T follicular helper cell (primary cell): ENCODE data around the gene SCRN1.
A peak's percentile ranks its signal among the peaks of the same experiment; 100 is the strongest.
"Not testable (repeated sequence)": the region's sequence is repeated elsewhere in the genome, so short reads cannot be mapped to it uniquely, and the experiment has no call there.

Experiments used
- DNase-seq: peaks from one replicate; pipeline ENCODE4 v3.0.0-alpha.2; 2020; ENCODE audit warnings: low read depth

The SCRN1 gene

DNA sequence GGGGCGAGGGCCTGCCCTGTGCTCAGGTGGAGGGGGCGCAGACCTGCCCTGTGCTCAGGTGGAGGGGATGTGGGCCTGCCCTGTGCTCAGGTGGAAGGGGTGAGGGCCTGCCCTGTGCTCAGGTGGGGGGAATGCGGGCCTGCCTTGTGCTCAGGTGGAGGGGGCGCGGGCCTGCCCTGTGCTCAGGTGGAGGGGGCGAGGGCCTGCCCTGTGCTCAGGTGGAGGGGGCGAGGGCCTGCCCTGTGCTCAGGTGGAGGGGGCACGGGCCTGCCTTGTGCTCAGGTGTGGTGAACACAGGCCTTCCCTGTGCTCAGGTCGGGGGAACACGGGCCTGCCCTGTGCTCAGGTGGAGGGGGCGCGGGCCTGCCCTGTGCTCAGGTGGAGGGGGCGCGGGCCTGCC lies 98.8 kb downstream of the SCRN1 start:
- not testable (repeated sequence) for DNase-seq

DNA sequence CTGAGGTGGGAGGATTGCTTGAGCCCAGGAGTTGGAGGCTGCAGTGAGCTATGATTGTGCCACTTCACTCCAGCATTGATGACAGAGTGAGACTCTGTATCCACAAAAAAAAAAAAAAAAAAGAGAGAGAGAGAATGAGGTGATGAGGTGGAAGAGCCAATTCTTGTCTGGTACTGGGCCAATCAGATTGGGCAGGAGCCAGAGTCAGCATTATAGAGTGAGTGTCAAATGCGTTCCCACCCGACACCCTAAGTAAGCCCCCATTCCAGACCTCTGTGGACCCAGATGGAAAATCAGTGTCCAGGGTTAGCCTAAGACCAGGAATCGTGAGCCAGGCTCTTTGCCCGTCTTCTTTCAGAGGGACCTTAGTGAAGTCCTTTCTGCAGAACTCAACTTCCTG lies 99.3 kb downstream of the SCRN1 start:
- DNase-seq: no peak

DNA sequence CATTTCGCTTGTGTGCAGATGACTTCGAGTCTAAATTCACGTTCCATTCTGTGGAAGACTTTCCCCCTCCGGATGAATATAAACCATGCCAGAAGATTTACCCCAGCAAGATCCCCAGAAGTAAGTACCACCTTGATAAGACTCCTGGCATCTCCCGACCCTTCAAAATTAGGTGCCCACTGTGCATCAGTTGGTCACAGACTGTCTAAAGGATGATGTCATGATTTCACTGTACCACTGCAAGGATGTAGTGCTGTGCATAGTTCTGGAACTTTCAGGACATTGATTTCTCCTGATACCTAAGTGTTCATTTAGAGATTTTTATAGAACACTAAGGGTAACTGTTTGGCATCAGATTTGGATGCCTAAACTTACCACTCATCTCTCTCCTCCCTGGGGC lies 100.3 kb downstream of the SCRN1 start:
- no peak for DNase-seq

DNA sequence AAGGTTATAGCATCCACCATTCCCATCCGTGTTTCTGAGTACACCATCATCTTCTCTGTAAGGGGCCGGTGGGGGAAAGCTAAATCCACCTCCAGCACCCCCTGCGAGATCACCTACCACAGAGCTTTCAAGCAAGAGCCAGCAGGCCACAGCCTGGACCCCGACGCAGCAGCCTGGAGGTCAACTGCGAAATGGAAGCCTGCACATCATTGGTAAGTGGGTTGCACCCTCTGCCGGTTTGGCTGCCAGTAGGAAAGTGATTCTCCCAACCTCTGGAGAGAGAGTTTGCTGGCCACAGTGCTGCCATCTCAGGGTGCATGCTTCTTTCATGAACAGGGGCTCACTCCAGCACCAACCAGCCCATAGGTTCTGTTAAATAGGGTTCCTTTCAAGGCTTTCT lies 101.6 kb downstream of the SCRN1 start:
- no peak for DNase-seq

DNA sequence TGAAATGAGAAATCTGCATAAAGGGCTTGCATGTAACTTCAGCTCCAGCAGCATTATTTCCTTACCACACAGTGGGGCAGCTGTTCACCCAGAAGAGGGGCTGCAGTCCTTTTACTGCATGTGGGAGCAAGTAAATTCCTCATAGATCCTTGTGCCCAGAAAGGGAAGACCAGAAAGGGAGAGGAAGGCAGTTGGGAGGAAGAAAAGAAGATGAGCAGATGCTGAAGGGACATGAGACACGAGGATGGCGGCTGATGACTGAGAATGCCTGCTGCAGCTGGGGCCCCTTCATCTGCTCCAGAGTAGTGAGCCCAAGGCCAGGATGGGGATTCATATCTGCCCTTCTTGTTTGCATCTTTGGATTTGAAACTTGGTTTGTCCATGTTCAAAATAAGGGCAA lies 102.8 kb downstream of the SCRN1 start:
- no peak for DNase-seq

DNA sequence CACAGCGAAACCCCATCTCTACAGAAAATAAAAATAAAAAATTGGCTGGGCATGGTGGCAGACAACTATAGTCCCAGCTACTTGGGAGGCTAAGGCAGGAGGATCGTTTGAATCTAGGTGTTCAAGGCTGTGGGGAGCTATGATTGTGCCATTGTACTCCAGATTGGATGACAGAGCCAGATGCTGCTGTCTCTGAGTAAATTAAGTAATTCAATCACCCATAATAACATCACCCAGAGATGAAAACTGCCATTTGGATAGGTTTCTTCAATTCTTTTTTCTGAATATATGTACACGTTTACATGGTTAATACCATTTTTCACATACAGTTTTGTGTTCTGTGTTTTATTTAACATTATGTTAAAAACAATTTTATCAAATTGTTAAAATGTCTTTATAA lies 104.0 kb downstream of the SCRN1 start:
- DNase-seq: no peak

DNA sequence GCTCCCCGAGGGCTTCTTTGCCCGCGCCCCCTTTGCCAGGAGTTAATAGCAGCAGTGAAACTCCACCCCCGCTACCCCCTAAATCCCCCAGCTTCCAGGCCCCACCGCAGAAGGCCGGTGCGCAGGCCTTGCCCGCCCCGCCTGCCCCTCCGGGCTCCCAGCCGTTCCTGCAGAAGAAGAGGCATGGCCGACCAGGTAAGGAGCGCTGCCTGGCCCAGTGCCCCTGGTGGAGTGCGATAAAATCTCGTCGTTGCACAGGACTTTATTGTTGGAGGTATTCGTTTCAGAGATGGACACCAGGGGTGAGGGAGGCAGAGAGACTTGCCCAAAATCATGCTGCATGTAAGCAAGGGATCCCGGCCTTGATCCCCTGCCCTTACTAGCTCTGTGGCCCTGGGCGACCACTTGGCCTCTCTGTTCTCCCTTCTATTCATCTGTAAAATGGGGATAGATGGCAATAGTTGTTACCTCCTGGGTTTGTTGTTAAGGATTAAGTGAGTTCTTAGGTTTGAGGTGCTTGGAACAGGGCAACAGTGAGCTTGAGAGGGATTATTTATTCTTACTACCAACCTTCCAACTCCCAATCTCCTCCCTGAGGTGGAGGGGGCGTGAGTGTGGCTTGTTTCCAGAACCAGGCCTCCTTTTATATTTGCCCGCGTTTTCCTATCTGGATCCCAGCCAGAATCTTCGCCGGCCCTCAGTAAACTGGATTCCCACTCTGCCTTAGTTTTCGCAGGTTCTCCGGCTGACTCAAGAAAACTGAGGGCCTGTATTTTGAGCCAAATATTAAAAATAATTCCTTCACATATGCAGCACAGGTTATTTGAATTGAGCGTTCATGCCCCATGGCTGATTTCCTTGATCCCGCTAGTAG lies 105.0 kb downstream of the SCRN1 start:
- no peak for DNase-seq

DNA sequence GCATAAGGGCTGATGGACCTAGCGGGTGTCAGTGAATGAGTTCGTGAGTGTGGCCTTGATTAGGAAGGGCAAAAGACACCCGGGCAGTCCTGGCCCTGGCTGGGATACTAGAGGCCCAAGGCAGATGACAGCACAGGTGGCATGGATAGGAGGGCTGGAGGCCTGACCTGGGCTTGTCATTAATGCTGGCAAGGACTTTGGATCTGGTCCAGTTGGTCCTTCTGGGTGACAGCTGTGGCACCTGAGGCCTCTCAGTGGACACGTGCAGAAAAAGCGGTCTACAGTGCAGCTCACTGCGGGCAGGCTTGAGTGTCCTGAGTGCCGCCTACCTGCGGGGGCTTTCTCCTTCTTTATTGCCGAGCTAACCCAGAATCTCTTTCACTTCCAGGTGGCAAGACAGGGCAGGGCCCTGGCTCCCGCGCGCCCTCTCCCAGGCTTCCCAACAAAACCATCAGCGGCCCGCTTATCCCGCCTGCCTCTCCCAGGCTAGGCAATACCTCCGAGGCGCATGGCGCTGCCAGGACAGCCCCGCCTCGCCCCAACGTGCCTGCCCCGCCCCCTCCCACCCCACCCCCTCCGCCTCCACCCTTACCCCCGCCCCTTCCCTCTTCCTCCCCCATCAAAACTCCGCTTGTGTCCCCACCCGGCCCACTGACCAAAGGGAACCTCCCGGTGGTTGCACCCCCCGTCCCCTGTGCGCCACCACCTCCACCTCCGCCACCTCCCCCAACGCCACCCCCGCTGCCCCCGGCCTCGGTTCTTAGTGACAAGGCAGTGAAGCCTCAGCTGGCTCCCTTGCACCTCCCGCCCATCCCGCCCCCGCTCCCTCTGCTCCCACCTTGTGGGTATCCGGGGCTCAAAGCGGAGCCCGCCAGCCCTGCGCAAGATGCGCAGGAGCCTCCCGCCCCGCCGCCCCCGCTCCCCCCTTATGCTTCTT lies 105.9 kb downstream of the SCRN1 start:
- DNase-seq: no peak

DNA sequence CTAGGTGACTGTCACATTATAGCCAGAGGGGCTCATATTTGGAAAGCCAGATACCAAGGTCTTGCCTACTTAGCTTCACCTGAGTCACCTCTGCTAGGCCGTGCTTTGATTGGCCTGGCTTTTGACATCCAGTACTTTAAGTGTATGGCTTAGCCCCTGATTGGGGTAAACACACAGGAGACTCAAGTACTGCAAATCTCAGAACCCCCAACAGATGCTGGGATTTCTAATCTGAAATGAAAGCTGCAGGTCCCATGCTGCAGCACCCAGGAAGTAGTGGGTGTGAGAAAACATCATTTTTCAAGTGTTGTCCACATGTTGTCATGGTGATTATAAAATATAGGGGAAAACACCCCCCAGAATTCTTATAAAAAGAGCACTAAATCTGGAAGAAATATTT lies 107.1 kb downstream of the SCRN1 start:
- no peak for DNase-seq

DNA sequence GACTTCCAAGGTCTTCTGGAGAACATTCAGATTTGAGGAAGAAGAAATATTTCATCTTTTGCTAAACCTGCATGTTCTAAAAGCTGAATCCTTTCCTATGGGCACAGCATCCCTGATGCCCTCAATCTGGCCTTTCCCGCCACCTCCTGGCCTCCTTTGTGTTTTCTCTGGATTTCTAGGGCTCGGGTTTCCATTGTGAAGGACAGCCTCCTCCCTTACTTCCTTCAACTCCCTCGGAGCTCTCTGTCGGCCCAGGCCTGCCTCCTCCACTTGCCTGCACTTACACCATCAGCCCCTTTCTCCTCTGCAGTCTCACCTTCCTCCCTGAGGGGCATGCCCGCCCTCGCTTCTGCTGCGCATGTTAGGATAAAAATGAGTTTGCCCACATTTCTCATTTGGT lies 107.9 kb downstream of the SCRN1 start:
- no peak for DNase-seq

DNA sequence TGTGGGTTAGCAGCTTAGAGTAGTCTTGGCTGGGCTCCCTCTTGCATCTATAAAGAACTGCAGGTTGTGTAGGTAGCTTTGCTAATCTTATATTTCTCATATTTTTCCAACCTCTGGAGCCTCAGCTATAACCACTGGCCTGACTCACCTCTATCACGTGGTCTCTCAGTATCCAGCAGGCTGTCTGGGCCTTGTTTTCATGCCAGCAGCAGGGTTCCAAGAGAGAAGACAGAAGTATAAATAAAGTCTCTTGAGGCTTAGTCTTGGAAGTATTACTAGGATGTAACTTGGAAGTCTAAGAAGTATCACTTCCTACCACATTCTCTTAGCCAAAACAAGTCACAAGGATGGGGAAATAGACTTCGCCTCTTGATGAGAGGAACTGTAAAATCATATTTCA lies 110.0 kb downstream of the SCRN1 start:
- DNase-seq: no peak

DNA sequence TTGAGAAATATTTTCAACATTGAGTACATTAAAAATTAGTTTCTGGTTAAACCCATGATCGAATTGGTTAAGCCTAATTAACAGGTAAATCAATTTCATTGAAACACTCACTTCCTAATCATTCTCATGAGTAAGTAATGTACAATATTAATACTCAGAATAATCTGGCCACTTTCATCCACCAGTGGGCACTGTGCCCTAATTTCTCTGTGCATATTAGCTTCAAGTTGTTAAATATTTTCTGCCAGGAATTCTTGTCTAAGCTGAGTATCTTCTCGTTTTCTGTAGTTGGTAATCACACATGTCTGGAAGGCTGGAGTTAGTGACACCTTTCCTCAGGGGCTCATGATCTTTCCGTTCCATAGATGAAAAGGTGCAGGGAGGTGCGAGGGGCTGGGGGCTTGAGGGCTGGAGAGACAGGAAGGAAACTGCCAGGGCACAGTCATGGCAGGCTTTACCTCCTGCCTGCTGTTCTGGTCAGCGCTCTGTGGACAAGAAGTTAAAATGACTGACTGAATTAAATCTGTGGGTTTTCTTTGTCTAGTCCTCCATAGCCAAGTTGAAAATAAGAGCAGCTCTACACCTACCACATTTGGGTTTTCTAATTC lies 111.4 kb downstream of the SCRN1 start:
- DNase-seq: peak; percentile 10

DNA sequence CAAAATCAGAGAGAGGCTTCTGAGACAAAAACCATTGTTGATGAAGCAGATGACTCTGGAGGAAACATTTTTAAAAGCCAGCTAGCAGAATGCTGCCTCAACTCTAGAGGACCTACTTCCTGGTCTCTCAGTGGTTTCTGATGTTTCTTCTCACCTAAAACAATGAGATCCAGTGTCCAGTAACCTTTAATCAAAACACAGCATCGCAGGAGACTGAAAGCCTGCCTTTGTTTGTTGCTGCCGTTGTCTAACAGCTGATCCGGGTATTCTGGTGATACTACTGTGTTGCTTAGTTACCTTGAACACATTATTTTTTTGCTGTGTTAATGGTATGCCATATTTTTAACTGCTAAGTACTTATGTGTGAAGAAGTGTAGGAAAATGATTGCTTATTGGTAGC lies 112.4 kb downstream of the SCRN1 start:
- no peak for DNase-seq

DNA sequence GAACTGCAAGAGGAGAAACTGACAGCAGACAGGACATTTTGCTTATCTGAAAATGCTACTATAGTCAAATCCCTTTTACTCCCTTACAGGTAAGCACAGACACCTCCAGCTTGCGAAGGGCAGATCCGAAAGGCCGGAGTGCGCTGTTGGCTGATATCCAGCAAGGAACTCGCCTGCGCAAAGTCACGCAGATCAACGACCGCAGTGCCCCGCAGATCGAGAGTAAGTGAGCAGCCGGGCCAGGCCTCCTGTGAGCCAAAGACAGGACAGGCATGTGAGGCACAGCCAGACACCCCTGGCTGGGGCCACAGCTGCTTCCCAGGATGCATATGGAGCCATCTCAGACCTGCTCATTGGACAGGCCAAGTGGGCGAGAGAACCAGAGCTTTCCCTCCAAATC lies 113.9 kb downstream of the SCRN1 start:
- no peak for DNase-seq

DNA sequence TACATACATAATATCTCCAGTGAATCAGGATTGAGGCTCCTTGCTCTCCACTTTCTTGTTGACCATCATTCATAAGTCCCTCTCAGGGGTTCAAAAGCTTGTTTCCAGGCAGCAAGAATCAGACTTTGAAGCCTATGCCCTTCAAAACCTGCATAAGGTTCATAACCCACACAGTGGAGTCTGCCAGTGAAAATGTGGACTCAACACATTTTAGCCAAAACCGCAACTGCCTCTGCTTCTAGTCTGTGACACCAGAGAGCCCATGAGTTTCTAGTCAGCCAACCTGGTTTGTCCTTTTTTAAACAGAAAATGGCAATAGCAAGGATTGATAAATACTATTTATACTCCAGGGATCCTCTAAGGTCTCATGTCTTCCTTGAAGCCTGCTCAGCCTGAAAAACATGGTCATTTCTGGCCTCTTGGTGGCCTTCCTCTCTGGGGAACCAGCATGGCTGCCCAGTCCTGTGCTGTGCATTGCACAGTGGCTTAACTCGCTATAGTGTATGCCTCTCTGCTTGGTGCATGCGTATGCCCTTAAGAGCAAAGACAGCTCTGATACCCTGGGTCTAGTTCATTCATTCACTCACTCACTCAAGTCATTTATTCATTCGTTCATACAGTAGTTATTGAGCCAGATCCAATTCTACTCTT lies 115.8 kb downstream of the SCRN1 start:
- DNase-seq: no peak

DNA sequence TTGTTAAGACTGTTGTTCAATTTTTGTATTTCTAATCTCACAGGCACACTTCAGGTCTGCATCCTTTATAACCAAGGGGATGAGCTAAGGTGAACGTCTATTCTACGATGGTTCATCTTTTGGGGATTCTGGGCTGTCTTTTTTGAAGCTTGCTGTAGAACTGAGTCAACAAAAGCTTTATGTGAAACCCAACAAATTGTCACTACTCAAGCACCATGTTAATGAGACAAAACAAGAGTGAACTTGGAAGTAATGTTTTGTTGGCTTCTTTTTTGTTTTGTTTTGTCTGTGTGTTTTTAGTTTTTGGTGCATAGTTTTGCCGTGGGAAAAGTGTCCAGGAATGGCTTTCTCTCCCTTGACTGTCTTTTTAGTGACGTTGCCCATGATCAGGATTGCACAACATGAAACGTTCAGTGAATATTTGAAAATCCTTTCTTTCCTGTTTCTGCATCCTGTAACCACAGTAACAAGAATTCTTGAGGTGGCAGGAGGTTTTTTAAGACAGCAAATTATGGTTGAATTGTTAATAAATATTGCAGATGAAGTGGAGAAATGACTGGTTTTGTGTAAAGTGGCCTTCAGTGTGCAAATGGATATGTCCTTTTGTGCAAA lies 117.7 kb downstream of the SCRN1 start:
- DNase-seq: no peak
